Dendritic cell treated with granulocyte-macrophage colony-stimulating factor and Interleukin-4, amounts not matched to agents 40 ng/mL and 50 ng/mL, for 4 days (primary cell): ENCODE results near the gene OPRM1.

Experiments
- H3K27ac Mint-ChIP-seq: one replicate; pipeline ENCODE4 v1.8.0; 2022; ENCODE audit warnings: mild to moderate bottlenecking, mixed read lengths
- H3K27me3 Mint-ChIP-seq: one replicate; pipeline ENCODE4 v1.8.0; 2022; ENCODE audit warnings: mild to moderate bottlenecking, mixed read lengths
- H3K36me3 Mint-ChIP-seq: one replicate; pipeline ENCODE4 v1.8.0; 2022; ENCODE audit warnings: low read depth, mixed read lengths
- H3K4me1 Mint-ChIP-seq: one replicate; pipeline ENCODE4 v1.8.0; 2022; ENCODE audit warnings: low read depth, mixed read lengths
- H3K4me3 Mint-ChIP-seq: one replicate; pipeline ENCODE4 v1.8.0; 2022; ENCODE audit warnings: mild to moderate bottlenecking, moderate library complexity, mixed read lengths
- H3K9me3 Mint-ChIP-seq: one replicate; pipeline ENCODE4 v1.8.0; 2022; ENCODE audit warnings: mixed read lengths
- intact Hi-C: fragments of 100-400 bp; cut with micrococcal nuclease; formaldehyde crosslinking; loops from one replicate; pipeline ENCODE4 v1.15.0; 2022

OPRM1 gene

GRCh38 chr6:154039231-154039842, at the start of gene OPRM1:
TSS of gene OPRM1 (plus strand) at chr6:154039240. CDS start at chr6:154039545, 305 bp downstream.
- Mint-ChIP-seq H3K4me3 (no peak within 1 kb of the TSS), H3K27ac (no peak within 1 kb of the TSS), H3K9me3 (no peaks in the 10 kb centered on the region), H3K27me3 (peaks cover 23% of the 10 kb centered on the region), H3K36me3 (no peaks in the 10 kb centered on the region), H3K4me1 (no peaks in the 10 kb centered on the region)
- intact Hi-C loops: no loop called here

- Mint-ChIP-seq H3K9me3 (no peaks in the 10 kb centered on the region), H3K4me1 (no peaks in the 10 kb centered on the region), H3K4me3 (no peak overlapping the region), H3K27me3 (peaks cover 1% of the 10 kb centered on the region), H3K36me3 (no peaks in the 10 kb centered on the region), H3K27ac (no peak overlapping the region)
- intact Hi-C loops: no loop called here
Measured at GRCh38 chr6:153989989-153990388, 49.1 kb upstream of the OPRM1 start.

DNA sequence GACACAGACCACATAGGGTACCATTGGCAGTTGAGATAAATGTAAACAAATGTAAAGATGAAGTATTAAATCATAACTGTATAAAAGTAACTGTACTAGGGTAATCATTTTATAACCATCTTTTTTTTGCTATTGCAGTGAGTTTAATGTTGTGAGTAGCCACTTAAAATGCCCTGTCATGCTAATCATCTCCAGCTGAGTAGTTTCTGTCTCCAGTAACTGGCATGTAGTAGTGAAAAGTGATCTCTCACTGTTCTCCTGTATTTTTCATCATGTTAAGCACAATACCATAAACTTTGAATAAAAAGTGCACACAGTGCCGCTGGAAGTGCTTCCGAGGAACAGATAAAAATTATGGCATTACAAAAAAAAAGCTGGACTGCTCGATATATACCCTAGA, 45.0 kb upstream of the OPRM1 start:
- intact Hi-C loops: no loop called here
- no peak overlapping the region for H3K4me3 Mint-ChIP-seq

DNA sequence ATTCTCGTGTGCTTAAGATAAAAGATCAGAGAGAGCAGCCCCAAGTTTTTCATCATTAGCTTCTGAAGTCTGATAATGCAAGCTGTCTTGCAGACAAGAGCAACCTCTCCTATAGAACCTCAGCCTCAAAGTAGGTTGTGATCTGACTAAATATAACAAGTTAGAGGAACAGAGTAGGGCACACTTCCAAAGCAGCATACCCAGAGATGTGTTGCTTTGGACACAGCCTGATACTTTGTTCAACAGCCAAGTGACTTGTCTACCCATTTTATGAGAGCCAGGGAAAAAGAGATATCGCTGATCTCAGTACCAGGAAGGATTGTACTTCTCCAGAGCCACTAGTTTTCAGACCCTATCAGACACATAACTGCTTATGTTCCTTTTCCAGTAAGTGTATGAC, 44.2 kb upstream of the OPRM1 start:
- Mint-ChIP-seq H3K27ac (no peak overlapping the region), H3K36me3 (no peaks in the 10 kb centered on the region), H3K9me3 (no peaks in the 10 kb centered on the region), H3K27me3 (no peaks in the 10 kb centered on the region), H3K4me1 (no peaks in the 10 kb centered on the region), H3K4me3 (no peak overlapping the region)
- intact Hi-C loops: no loop called here

More for the DNA sequence above, 45.0 kb upstream of the OPRM1 start:
- Mint-ChIP-seq H3K4me1 (no peaks in the 10 kb centered on the region), H3K36me3 (no peaks in the 10 kb centered on the region), H3K27ac (no peak overlapping the region), H3K27me3 (no peaks in the 10 kb centered on the region), H3K9me3 (no peaks in the 10 kb centered on the region)

- intact Hi-C loops: no loop called here
- Mint-ChIP-seq H3K27me3 (no peaks in the 10 kb centered on the region), H3K36me3 (no peaks in the 10 kb centered on the region), H3K27ac (no peak overlapping the region), H3K4me3 (no peak overlapping the region), H3K4me1 (no peaks in the 10 kb centered on the region), H3K9me3 (no peaks in the 10 kb centered on the region)
Measured at GRCh38 chr6:153997221-153997620, 41.8 kb upstream of the OPRM1 start.

DNA sequence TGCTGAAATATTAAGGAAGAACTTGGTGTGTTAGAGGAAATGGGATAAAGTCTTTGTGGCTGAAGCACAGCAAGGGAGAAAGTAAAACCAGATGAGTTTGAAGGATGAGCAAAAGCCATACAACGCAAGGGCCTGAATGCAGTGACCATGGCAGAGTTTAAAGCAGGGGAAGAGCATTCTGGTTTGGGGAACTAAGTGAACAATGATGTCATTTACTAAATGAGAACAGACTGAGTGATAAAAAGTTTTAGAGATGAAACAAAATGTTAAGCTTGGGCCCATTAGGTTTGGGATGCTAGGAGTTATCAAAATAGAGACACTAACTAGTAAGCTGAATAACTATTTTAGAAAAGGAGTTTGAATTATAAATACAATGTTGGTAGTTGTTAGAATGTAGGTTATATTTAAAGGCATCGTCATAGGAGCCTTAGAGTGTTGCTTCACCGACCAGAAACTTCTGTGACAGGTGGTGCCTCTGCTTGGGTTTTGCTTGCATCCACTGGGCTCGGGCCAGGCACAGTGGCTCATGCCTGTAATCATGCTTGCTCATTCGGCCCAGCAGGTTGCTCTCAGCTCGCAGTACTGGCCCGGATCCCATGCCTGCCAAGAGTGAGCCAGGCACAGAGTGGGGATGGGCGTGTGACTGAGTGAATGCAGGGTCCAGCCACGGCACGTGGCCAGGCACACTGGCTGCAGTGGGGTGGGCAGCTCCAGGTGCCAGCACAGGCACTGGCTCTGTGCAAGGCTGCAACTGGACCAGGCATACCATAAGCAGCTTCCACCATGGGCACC, 37.4 kb upstream of the OPRM1 start:
- H3K4me3 Mint-ChIP-seq: no peak overlapping the region
- H3K4me1 Mint-ChIP-seq: no peaks in the 10 kb centered on the region
- intact Hi-C loops: no loop called here
- peaks cover 10% of the 10 kb centered on the region for H3K9me3 Mint-ChIP-seq
- peaks cover 1% of the 10 kb centered on the region for H3K27me3 Mint-ChIP-seq
- H3K36me3 Mint-ChIP-seq: no peaks in the 10 kb centered on the region
- H3K27ac Mint-ChIP-seq: no peak overlapping the region

- H3K27ac Mint-ChIP-seq: no peak overlapping the region
- no peaks in the 10 kb centered on the region for H3K36me3 Mint-ChIP-seq
- H3K9me3 Mint-ChIP-seq: peaks cover 14% of the 10 kb centered on the region
- H3K4me3 Mint-ChIP-seq: no peak overlapping the region
- peaks cover 1% of the 10 kb centered on the region for H3K27me3 Mint-ChIP-seq
- intact Hi-C loops: no loop called here
- H3K4me1 Mint-ChIP-seq: no peaks in the 10 kb centered on the region
Measured at GRCh38 chr6:154002894-154003293, 36.1 kb upstream of the OPRM1 start.

GRCh38 chr6:154010371-154010770, 28.7 kb upstream of the OPRM1 start:
- peaks cover 18% of the 10 kb centered on the region for H3K9me3 Mint-ChIP-seq
- H3K27ac Mint-ChIP-seq: no peak overlapping the region
- intact Hi-C loops: no loop called here
- H3K36me3 Mint-ChIP-seq: no peaks in the 10 kb centered on the region
- peaks cover 2% of the 10 kb centered on the region for H3K27me3 Mint-ChIP-seq
- H3K4me3 Mint-ChIP-seq: no peak overlapping the region
- H3K4me1 Mint-ChIP-seq: peaks cover 6% of the 10 kb centered on the region

DNA sequence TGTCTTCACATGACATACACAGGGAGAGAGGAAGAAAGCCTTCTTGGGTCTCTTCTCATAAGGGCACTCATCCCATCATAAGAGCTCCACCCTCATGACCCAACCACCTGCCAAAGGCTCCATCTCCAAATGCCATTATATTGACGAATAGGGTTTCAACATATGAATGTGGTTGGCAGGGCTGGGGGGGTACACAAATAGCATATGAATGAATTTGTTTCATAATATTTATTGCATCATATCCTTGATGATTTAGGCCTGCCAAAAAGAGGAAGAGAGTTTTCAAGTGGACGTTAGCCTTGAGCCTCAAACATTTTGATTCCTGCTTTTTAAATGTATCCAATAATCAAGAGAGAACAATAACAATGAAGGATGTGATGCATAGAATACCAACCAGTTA, 26.2 kb upstream of the OPRM1 start:
- peaks cover 2% of the 10 kb centered on the region for H3K27me3 Mint-ChIP-seq
- no peak overlapping the region for H3K4me3 Mint-ChIP-seq
- intact Hi-C loops: no loop called here
- no peak overlapping the region for H3K27ac Mint-ChIP-seq
- H3K4me1 Mint-ChIP-seq: peaks cover 6% of the 10 kb centered on the region
- H3K9me3 Mint-ChIP-seq: peaks cover 14% of the 10 kb centered on the region
- H3K36me3 Mint-ChIP-seq: no peaks in the 10 kb centered on the region

- intact Hi-C loops: no loop called here
- Mint-ChIP-seq H3K36me3 (no peaks in the 10 kb centered on the region), H3K27ac (no peak overlapping the region), H3K4me3 (no peak overlapping the region), H3K27me3 (no peaks in the 10 kb centered on the region), H3K9me3 (peaks cover 31% of the 10 kb centered on the region), H3K4me1 (peaks cover 4% of the 10 kb centered on the region)
Measured at GRCh38 chr6:154017786-154018185, 21.3 kb upstream of the OPRM1 start.

GRCh38 chr6:154030646-154031045, 8.4 kb upstream of the OPRM1 start:
- no peaks in the 10 kb centered on the region for H3K27me3 Mint-ChIP-seq
- H3K4me1 Mint-ChIP-seq: no peaks in the 10 kb centered on the region
- H3K36me3 Mint-ChIP-seq: no peaks in the 10 kb centered on the region
- H3K9me3 Mint-ChIP-seq: peaks cover 9% of the 10 kb centered on the region
- no peak overlapping the region for H3K4me3 Mint-ChIP-seq
- intact Hi-C loops: no loop called here
- no peak overlapping the region for H3K27ac Mint-ChIP-seq

- Mint-ChIP-seq H3K9me3 (no peaks in the 10 kb centered on the region), H3K27ac (no peak overlapping the region), H3K4me1 (no peaks in the 10 kb centered on the region), H3K4me3 (no peak overlapping the region), H3K27me3 (peaks cover 24% of the 10 kb centered on the region), H3K36me3 (no peaks in the 10 kb centered on the region)
- intact Hi-C loops: no loop called here
Measured at GRCh38 chr6:154041001-154041400, 2.0 kb downstream of the OPRM1 start.

- Mint-ChIP-seq H3K27me3 (no peaks in the 10 kb centered on the region), H3K4me1 (no peaks in the 10 kb centered on the region), H3K4me3 (no peak overlapping the region), H3K9me3 (no peaks in the 10 kb centered on the region), H3K36me3 (no peaks in the 10 kb centered on the region), H3K27ac (no peak overlapping the region)
- intact Hi-C loops: no loop called here
Measured at GRCh38 chr6:154053141-154053540, 14.1 kb downstream of the OPRM1 start.

DNA sequence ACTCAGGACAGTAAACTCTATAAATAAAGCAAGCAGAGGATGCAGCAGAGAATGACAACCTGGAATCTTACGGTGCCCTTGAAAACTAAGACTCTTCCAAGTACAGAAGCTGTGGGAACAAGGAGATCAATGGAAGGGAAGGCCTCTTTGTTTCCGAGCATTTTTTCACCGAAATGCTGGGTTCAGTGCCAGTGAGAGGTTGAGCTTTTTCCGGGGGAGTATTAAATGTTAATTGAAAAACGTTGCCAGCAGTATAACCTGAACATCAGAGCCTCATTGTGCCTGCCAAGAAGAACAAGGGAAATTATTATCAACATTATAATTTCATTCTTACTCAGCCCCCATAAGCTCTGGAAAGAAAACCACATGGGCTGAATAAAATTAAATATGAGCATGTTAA, 17.5 kb downstream of the OPRM1 start:
- Mint-ChIP-seq H3K36me3 (no peaks in the 10 kb centered on the region), H3K27ac (no peak overlapping the region), H3K4me3 (no peak overlapping the region), H3K27me3 (no peaks in the 10 kb centered on the region), H3K4me1 (no peaks in the 10 kb centered on the region), H3K9me3 (no peaks in the 10 kb centered on the region)
- intact Hi-C loops: no loop called here

GRCh38 chr6:154057098-154057497, 18.1 kb downstream of the OPRM1 start:
- H3K4me3 Mint-ChIP-seq: no peak overlapping the region
- H3K9me3 Mint-ChIP-seq: no peaks in the 10 kb centered on the region
- no peaks in the 10 kb centered on the region for H3K27me3 Mint-ChIP-seq
- H3K27ac Mint-ChIP-seq: no peak overlapping the region
- H3K36me3 Mint-ChIP-seq: no peaks in the 10 kb centered on the region
- intact Hi-C loops: no loop called here
- no peaks in the 10 kb centered on the region for H3K4me1 Mint-ChIP-seq
